OCI-M2 (cell line): ENCODE data around the gene VSIG10.

Experiments
- DNase-seq: peaks from one replicate; lab custom pipeline; 2025; ENCODE audit not compliant: unreplicated experiment; lab: John Stamatoyannopoulos, UW

VSIG10 gene

DNA sequence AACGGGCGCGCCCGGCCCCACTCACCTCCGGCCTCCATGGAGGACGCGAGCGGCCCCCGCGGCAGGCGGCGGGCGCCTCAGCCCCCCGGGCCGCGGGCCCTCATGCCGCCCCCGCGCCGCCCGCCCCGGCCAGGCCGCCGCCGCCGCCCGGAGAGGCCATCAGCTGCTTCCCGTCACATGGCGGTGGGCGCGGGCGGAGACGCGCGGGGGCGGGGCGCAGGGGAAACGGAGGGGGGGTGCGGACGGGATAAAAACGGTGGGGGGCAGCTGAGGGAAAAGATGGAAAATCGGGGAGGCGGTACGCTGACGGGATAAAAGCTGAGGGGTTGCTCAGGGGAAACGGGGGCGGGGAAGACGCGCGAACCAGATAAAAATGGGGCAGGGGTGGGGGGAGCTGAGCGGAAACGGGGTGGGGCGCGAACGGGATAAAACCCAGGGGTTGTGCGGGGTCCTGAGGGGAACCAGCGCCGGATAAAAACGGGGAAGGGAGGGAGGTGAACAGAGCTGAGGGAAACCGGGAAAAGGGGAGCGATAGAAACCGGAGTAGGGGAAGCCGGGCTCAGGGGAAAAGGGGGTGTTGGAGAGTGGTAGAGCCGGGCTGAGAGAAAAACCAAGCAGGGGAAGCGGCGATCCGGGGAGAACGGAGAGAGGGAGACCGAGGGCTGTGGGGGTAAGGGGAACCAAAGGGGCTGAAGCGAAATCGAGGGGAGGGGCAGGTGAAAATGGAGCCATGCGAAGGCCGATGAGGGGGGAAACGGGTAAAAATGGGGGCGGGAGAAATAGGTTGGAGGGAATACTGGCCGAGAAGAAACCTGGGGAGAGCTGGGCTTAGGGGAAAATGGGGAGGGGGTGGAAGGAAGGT lies 42.6 kb downstream of the VSIG10 start, which contains the start of gene WSB2:
TSS of gene WSB2 (minus strand) at position 169 of the 862 bp plus-strand sequence. CDS start at position 38, 131 bp downstream.
- no peak for DNase-seq

DNA sequence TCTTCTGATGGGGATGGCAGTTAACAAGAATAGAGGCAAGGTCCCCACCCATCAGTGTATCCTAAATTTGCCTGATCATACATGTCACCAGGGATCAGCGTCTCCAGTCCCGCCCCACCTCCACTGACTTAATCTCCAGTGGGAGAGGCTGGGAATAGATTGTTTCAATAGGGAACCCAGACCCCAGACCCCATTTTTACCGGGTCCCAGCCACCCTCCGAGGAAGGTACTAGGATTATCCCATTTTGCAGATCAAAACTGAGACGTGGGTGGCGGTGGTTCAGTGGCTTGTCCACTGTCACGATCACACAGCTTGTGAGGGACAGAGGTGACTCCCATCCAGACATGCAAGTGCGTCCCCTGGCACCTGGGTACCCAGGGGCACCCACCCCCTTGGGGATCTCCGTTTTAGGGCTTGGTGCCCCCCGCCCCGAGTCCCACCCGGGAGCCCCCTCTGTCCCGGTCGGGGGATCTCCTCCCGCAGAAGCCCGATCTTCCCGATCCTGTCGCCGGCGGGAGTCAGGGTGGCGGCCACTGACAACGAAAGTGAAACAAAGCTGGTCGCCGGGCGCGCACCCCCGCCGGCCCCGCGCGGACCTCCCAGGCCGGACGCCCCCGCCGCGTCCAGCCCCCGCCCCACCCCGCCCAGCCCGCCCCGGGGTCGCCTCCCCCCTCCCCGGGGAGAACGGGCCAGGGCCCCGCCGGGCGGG lies 43.4 kb downstream of the VSIG10 start:
- DNase-seq, result no peak

DNA sequence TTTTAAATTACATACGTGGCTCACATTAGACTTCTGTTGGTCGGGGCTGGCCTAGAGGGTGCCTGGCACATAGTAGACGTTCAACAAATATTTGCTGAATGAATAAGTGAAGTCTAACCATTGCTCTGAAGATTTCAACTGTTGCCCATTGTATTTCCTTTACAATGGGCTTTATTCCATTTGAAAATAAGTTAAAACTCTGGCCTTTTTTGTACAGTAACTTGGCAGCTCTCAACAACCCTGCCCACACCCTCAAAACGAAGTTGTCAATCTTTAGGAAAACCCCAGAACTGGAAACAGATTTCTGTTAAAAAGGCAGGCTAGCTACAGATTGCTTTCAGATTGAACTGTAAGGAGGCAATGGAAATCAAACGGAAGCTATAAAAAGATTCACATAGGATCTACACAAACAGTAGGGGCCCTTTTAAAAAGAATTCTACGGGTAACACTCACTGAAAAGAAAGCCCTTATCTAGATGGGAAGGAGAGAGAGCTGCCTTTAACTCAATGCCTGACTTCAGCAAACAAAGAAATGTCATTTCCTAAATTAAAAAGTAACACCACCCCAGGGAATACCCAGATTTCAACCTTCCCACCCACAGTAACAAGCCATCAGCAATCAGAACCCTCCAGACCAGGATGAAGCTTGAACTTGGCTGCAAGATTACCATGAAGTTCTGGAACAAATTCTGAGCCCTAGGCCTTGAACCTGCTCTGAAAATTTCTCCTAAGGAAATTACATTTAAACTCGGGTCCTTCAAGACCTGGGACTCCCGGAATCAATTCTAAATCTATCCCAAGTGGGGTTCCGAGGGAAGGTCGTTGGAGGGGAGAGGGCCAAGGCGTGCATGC lies 44.2 kb downstream of the VSIG10 start:
- DNase-seq, result no peak

DNA sequence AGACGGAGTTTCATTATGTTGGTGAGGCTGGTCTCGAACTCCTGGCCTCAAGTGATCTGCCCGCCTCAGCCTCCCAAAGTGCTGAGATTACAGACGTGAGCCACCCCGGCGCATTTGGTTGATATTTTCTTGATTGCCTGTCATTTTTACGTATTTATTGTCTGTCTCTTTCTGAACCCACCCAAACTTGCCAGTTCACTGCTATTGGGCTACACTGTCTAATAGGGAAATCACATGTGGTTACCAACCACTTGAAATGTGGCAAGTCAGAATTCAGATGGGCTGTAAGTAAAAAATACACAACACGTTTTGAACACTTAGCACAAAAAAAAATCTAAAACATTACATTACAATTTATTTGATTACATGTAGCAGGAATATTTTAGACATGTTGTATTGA lies 44.9 kb downstream of the VSIG10 start:
- DNase-seq, result no peak

DNA sequence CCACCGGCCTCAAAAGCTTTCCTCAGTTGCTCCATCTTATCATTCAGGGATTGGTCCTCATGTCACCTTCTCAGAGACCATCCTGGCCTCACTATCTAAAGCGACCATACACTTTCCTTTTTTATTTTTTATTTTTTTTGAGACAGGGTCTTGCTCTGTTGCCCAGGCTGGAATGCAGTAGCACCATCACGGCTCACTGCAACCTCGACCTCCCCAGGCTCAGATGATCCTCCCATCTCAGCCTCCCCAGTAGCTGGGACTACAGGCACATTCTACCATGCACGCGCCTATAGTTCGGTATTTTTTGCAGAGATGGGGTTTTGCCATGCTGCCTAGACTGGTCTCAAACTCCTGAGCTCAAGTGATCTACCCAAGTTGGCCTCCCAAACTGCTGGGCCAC lies 45.6 kb downstream of the VSIG10 start:
- no peak for DNase-seq

DNA sequence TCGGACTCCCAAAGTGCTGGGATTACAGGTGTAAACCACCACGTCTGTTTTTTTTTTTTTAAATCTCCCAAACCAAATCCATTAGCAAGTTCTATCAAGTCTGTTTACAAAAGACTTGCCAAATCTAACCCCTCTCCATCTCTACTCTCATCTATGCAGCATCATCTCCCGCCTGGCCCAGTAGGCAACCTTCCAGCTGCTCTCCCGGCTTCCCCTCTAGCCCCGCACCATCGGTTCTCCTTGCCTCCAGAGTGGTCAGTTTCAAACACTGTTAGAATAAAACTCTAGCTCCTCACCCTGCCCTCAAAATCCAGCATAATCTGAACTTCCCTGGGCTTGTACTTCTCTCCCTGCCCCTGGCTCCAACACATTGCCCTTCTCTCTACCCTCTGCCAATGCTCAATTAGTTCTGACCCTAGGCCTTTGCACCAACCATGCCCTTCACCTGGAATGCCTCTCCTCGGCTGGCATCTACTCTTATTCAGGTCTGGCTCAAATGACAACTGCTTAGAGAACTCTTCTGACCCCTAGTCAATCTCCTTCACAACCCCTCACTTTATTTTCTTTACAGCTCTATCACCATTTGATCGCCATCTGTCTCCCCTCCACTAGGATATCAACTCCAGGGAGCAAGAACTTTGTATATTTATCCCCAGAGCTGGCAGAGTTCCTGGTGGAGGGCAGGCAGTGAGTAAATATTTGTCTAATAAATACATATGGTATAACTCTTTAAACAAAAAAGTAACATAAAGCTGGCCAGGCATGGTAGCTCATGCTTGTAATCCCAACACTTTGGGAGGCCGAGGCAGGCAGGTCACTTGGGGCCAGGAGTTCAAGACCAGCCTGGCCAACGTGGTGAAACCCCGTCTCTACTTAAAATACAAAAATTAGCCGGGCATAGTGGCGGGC lies 47.7 kb downstream of the VSIG10 start:
- DNase-seq, result no peak

DNA sequence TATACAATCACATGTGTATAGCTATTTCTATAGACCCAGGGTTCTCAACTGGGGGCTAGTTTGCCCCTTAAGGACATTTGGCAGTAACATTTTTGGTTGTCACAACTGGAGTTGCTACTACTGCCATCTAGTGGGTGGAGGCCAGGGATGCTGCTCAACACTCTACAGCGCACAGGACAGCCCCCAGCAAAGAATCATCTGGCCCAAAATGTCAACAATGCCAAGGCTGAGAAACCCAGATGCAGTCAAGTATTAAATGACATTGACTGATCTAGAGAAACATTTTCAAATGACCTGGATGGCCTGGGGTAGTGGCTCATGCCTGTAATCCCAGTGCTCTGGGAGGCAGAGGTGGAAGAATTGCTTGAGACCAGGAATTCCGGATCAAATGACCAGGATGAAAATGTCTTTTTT lies 48.7 kb downstream of the VSIG10 start:
- DNase-seq, result peak; percentile 11

DNA sequence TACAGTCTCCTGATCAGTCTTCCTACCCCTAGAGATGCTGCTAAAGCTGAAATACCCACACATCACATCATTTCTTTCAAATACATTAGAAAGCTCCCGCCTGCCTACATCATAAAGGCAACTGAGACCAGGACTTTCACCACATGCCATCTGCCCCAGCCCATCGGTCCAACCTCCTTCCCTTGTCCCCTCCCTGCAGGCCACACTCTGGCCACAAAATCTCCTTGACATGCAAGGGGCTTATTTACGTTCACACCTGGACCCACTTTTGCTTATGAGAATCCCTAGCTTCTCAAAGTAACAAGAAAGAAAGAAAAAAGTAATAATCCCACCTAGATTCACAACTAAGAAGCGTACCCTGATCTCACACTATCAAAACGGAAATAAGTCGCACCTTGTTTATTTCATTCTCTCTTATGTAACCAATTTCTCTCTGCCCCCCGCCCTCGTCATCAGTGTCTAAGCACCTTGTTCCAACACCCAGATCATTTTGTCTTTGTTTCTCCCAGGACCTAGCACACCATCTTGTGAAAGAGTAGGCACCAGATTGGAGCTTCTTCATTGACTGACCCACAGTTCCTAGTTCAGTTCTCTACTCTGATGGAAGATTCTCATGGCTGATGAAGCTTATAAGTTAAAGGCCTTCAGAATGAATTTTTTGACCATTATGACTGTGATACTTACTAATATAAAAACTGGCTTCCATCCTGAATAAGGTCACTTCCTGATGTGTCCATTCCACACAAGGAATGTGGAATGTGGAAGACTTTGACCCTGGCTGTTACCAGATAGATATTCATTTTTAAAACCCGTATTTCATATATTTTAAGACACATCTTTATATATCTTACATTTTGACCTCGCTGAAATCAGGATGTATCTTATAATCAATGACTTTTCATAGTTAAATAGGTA lies 50.5 kb downstream of the VSIG10 start:
- DNase-seq, result no peak

DNA sequence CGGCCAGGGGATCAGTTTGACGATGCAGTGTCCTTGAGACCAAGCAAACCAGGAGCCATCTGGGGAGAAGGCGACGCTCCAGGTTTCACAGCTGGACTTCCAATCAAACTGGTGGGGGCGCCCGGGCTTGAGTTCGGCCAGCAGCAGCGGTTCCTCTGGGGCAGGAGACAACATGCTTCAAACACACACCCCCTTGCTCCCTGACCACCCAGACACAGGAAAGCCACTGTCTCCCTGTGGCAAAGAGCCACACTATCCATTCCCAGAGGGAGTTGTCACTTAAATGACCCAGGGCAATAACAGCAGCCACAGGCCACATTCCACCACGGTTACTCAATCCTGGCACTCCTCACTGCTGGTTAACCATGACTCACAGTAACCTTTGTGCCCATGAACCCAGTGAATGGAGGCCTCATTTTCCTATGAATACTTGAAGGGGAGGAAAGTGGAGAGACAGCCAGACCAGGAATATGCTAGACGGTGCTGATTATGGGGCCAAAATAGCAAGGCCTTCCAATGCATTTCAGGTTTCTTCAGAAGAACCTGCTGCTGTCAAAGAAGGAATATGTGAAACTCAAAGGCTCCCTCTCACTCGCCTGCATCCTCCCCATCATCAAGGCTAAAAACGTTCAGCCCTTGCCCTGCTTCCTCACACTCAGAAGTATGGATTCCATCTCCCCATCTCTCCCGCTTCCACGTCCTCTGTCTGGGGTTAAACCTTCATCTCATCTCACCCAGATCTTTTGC lies 51.3 kb downstream of the VSIG10 start:
- DNase-seq, result no peak

DNA sequence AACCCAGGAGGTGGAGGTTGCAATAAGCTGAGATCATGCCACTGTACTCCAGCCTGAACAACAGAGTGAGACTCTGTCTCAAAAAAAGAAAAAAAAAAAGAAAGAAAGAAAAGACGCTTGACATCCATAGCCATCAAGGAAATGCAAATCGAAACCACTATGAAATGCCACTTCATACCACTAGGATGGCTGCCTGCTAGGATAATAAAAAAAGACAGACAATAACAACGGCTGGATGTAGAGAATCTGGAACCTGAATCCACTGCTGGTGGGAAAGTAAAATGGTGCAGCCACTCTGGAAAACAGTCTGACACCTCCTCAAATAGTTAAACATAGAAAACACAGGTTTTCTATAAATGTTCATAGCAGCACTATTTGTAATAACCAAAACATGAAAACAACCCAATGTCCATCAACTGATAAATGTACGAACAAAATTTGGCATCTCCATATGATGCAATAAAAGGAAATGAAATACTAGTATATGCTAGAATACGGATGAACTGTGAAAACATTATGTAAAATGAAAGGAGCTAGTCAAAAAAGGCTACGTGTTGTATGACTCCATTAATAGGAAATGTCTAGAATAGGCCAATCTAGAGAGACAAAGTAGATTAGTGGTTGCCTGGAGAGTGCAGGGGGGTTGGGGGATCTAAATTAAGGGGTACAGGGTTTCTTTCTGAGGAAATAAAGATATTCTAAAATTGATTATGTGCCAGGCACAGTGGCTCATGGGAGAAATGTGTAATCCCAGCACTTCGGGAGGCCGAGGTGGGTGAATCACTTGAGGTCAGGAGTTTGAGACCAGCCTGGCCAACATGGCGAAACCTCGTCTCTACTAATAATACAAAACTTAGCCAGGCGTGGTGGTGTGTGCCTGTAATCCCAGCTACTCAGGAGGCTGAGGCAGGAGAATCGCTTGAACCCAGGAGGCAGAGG lies 52.6 kb downstream of the VSIG10 start:
- DNase-seq, result no peak

DNA sequence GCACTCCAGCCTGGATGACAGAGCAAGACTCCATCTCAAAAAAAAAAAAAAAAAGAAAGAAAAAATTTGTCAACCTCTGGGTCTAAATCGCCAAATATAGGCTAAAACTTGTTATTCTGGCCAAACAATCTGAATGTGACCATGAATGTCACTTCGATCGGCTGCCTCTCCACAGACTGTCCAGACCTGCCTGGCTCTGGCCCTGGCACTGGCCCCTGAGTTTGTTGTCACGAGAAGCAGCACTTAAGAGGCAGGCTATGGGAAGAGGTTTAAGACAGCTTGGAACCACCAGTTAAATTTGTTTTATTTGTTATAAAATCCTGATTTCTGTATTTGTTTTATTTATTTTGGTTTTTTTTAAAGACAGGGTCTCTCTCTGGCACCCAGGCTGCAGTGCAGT lies 57.4 kb downstream of the VSIG10 start:
- DNase-seq, result no peak

DNA sequence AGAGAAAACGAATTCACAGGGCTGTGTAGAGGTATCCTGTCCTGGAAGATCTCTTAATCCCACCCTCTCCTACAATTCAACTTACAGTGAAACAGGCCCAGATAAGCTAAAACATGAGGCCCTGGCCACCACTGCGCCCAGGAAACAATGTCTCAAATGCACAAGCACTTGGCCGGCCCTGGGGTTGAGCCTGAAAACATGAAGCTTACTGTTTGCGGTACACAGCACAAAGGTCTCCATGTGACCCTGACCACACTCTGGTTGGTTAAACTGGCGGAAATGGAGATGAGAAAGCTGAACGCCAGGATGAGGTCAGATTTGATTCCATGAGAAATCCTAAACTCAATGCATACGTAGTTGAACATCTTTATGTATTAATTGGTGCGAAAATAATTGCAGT lies 59.2 kb downstream of the VSIG10 start:
- no peak for DNase-seq

DNA sequence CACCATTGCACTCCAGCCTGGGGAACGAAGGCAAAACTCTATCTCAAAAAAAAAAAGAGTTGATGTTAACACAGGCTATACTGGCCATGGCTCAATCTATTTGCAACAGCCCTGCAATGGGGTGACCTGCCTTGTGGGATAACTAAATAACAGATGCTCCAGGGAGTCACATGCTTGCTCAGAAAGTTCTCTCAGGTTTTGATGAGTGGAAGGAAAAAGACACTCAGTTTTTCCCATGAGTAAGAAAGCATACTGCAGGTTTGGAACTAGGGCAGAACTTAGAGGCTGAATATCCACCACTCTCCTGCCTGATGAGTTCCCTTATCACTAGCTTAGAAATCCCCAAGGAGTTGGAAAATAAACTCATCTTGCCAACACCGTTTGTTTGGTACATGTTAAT lies 59.7 kb downstream of the VSIG10 start:
- no peak for DNase-seq

DNA sequence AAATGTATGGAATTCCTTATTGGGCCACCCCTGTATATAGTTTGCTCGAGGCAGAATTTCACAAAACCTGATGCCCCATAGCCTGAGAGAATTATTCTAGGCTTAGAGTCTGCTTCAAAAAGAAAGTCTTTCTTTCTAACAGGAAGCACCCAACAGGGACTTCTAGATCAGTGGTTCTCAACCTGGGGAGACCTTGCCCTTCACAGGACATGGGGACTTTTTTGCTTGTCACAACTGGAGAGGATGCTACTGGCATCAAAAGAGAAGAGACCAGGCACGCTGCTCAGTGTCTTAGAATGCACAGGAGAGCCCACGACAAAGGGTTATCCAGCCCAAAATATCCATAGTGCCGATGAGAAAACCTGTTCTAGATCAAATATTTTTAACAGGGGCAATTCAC lies 61.7 kb downstream of the VSIG10 start:
- no peak for DNase-seq

DNA sequence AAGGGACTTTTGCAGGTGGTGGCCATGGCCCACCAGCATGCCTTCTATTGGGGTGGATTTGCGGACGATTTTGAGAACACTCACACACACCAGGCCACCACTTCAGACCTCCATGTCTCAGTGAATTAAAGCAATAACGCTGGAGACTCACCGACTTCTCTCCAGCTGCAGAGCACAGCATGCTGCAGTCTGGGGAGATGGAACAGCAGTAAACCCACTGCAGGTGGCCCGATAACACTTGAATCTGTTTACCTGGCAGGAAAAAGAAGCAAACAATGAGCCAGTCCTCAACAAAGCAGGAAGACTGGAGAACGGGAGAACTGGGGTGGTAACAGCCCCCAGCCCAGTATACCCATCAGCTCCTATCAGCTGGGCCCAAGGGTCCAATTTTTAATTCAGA lies 65.7 kb downstream of the VSIG10 start:
- no peak for DNase-seq

DNA sequence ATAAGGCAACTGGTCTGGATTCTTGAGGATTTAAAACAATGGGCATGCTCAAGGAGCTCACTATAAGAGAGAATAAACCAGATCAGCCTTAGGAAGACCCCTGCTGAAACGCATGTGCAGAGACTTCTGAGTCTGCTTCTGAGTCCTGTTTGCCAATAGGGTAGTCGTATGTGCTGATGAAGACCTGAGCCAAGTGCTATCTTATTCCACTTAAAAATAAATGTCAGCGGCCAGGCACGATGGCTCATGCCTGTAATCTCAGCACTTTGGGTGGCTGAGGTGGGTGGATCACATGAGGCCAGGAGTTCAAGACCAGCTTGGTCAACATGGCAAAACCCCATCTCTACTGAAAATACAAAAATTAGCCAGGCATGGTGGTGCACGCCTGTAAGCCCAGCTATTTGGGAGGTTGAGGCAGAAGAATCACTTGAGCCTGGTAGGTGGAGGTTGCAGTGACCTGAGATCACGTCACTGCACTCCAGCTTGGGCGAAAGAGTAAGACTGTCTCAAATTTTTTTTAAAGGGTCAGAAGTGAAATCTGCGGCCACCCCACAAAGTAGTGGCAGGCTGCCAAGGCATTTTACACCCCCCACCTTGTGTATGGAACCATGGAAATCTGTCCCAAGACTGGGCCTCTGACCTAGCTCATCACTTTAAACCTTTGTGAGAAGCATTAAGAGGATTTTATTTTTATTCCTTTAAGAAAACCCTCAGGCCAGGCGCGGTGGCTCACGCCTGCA lies 67.0 kb downstream of the VSIG10 start:
- no peak for DNase-seq
